ENCODE results near the gene RFC1.

- TF ChIP-seq CTCF (IDR thresholded peaks at IDR 0.05) (no peak), POLR2A (IDR thresholded peaks at IDR 0.05) (no peak)
Observed at GRCh38 chr4:39337841-39338240, 28.3 kb downstream of the RFC1 start.
